HL-60 (cell line): Measurements from ENCODE around the gene ABCA2.

ENCODE experiments used
- DNase-seq, 2 experiments: peaks; one replicate each; pipeline ENCODE4 v3.0.0-alpha.2; 2010 to 2020; ENCODE audit warnings: low read depth in 1 of 2, low spot score in 1 of 2
- H3K27ac ChIP-seq: fragments of 250-450 bp; sonication (Bioruptor Pico); replicated peaks from 2 replicates; pipeline ENCODE4 v1.5.1; 2020; ENCODE audit warnings: mild to moderate bottlenecking, moderate library complexity
- H3K27me3 ChIP-seq: fragments of 250-450 bp; sonication (Bioruptor Pico); 2 replicates; pipeline ENCODE4 v1.5.1; 2021; ENCODE audit warnings: mild to moderate bottlenecking, moderate library complexity; ENCODE audit not compliant: insufficient read depth, poor library complexity, severe bottlenecking
- H3K4me3 ChIP-seq: replicated peaks from 2 replicates; pipeline ENCODE4 v1.5.1; 2011; ENCODE audit warnings: mild to moderate bottlenecking, control low read depth, low read length; ENCODE audit not compliant: insufficient read depth
- CTCF ChIP-seq: IDR thresholded peaks from one replicate; pipeline ENCODE4 v1.5.1; 2011; ENCODE audit warnings: low read length, control low read depth, inconsistent platforms; ENCODE audit not compliant: insufficient read depth
- GABPA ChIP-seq: IDR thresholded peaks from 2 replicates; pipeline ENCODE4 v1.6.1; 2012; ENCODE audit warnings: low read depth
- POLR2AphosphoS5 ChIP-seq: IDR thresholded peaks from 2 replicates; pipeline ENCODE4 v1.6.1; 2012; ENCODE audit warnings: low read depth
- REST ChIP-seq: IDR thresholded peaks from 2 replicates; pipeline ENCODE4 v1.6.1; 2012; ENCODE audit warnings: low read depth; ENCODE audit not compliant: insufficient replicate concordance
- SPI1 ChIP-seq: IDR thresholded peaks from 2 replicates; pipeline ENCODE4 v1.6.1; 2012; ENCODE audit warnings: low read depth, mild to moderate bottlenecking, borderline replicate concordance
- long read RNA-seq: library from polyadenylated mRNA; unstranded; transcript quantifications from one replicate; pipeline ENCODE4 v2.0.0, GENCODE V29; 2020

Gene ABCA2
- long read RNA-seq, partial matches to known transcripts: 3 of 5 reads
- long read RNA-seq, other reads (novel, unspliced or antisense): 2 of 5 reads

GRCh38 chr9:137027369-137028262, at the start of gene ABCA2:
ABCA2 (minus strand) TSS chr9:137028237; CDS start chr9:137028140, 97 bp downstream.
- Histone ChIP-seq H3K27me3 (no peaks in the 10 kb centered on the region), H3K4me3 (peak within 1 kb of the TSS; percentile 88), H3K27ac (peak within 1 kb of the TSS; percentile 98)
- no peak for DNase-seq
- no peak for TF ChIP-seq SPI1
- no peak for TF ChIP-seq REST
- TF ChIP-seq CTCF: no peak
- TF ChIP-seq POLR2AphosphoS5: no peak
- TF ChIP-seq GABPA: no peak

GRCh38 chr9:137077010-137077747, 49.1 kb upstream of the ABCA2 start, which contains the start of gene UAP1L1:
UAP1L1 (plus strand) TSS chr9:137077517; CDS start chr9:137077533, 16 bp downstream.
- no peak for TF ChIP-seq GABPA
- no peak for TF ChIP-seq SPI1
- TF ChIP-seq REST: no peak
- no peak for TF ChIP-seq POLR2AphosphoS5
- no peak for TF ChIP-seq CTCF
- Histone ChIP-seq H3K27ac (no peak within 1 kb of the TSS), H3K27me3 (peaks cover 10% of the 10 kb centered on the region), H3K4me3 (peak within 1 kb of the TSS; percentile 60)
- peak in 1 of 2 experiments; percentile 66 for DNase-seq

- no peak for TF ChIP-seq SPI1
- no peak for TF ChIP-seq GABPA
- TF ChIP-seq CTCF: no peak
- TF ChIP-seq REST: no peak
- no peak for TF ChIP-seq POLR2AphosphoS5
- H3K4me3 ChIP-seq: no peak overlapping the region
- no peak overlapping the region for H3K27ac ChIP-seq
- peaks cover 10% of the 10 kb centered on the region for H3K27me3 ChIP-seq
- DNase-seq: no peak
Measured at GRCh38 chr9:137076636-137077009, 48.6 kb upstream of the ABCA2 start.
